ENCODE results near the gene CCNH.

CCNH gene

DNA sequence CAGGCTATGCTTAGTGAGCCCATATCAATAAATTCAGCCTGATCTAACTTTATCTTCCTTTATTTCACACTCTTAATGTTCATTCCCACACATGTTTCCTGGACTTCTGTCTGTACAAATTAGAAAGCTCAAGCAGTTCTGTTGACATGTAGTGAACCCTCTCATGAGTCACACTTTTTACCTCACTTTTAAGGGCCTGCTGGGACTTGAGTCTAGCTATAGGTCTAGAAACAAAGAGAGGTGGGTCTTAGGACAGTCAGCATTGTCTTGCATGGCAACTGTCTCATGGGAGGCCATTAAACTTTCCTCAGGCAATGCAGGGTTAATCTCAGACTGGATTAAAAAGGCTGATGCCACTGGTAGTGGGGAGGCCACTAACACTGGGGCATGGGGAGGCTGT lies 8.6 kb upstream of the CCNH start:
- TF ChIP-seq, protein P1, sequence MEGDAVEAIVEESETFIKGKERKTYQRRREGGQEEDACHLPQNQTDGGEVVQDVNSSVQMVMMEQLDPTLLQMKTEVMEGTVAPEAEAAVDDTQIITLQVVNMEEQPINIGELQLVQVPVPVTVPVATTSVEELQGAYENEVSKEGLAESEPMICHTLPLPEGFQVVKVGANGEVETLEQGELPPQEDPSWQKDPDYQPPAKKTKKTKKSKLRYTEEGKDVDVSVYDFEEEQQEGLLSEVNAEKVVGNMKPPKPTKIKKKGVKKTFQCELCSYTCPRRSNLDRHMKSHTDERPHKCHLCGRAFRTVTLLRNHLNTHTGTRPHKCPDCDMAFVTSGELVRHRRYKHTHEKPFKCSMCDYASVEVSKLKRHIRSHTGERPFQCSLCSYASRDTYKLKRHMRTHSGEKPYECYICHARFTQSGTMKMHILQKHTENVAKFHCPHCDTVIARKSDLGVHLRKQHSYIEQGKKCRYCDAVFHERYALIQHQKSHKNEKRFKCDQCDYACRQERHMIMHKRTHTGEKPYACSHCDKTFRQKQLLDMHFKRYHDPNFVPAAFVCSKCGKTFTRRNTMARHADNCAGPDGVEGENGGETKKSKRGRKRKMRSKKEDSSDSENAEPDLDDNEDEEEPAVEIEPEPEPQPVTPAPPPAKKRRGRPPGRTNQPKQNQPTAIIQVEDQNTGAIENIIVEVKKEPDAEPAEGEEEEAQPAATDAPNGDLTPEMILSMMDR (IDR thresholded peaks at IDR 0.05; ENCODE audit: low read depth, low read length, missing control alignments) = no peak
- H3K4me3 ChIP-seq (ENCODE audit: low read depth, low read length) = no peak overlapping the region
- no peak for DNase-seq (ENCODE audit: low read depth)

DNA sequence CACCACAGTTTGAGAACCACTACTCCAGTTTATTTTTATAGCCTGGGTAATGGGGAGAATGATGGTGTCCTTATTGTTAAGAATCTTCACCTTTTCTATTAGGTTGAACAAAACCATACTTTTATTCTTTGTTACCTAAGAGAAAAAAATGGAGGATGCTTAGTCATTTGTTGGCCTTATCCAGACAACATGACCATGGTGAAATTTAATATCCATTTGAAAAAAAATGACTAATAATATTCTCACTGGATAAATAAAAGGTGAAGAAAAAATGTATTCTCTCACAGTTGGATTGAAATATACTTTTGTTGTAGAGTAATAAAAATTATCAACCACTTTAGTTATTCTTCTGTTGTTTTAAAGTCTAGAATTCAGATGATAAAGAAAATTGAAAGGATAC lies 5.8 kb upstream of the CCNH start:
- no peak overlapping the region for H3K4me3 ChIP-seq (ENCODE audit: low read depth, low read length)
- TF ChIP-seq, protein P1 (IDR thresholded peaks at IDR 0.05; ENCODE audit: low read depth, low read length, missing control alignments) = no peak
- no peak for DNase-seq (ENCODE audit: low read depth)

DNA sequence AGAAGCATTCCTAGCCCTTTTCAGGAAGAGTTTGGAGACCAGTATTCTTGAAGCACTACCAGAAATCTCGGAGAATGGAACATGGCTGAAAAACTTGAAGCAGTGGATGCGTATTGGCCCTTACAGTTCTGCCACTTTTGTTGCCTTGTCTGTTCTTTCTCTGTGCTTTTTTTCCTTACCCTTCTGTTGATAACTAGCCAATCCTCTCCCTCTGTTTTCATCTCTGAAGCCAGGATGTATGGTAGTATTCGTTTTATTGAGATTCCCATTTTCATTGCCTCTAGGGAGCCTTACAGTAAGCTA lies 564 bp upstream of the CCNH start:
- peak overlapping the region; percentile 75 for H3K4me3 ChIP-seq (ENCODE audit: low read depth, low read length)
- TF ChIP-seq, protein P1 (IDR thresholded peaks at IDR 0.05; ENCODE audit: low read depth, low read length, missing control alignments) = no peak
- no peak for DNase-seq (ENCODE audit: low read depth)

DNA sequence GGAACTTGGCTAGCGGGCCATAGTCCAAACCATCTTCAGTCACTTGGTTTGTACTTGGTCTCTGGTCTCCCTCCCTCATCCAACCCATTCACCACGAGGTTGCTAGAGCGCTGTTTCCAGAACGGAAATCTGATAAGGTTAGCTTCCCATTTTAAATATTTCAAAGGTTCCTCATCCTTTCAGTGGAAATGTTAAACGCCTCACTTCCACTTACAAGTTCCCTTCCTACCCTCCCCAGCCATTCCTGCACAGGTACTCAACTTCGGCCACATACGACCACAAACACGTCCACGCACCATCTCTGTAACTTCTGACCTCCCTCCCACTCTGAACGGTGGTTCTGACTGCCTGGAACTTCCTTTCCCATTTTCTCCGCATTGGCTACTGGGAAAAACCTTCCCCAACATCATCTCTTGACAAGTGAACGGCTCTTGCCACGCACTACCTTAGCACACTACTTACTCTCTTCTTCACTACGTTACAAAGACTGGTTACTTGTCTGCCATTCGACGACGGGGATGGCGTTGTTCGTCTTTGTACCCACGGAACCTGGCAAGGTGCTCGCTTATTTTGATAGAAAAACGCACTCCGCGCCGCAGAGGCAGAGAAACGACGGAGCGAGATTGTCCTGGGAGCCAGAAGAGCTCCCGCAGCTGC lies 629 bp downstream of the CCNH start:
- TF ChIP-seq, protein P1 (IDR thresholded peaks at IDR 0.05; ENCODE audit: low read depth, low read length, missing control alignments) = no peak
- no peak for DNase-seq (ENCODE audit: low read depth)
- H3K4me3 ChIP-seq (ENCODE audit: low read depth, low read length) = peak overlapping the region; percentile 75

DNA sequence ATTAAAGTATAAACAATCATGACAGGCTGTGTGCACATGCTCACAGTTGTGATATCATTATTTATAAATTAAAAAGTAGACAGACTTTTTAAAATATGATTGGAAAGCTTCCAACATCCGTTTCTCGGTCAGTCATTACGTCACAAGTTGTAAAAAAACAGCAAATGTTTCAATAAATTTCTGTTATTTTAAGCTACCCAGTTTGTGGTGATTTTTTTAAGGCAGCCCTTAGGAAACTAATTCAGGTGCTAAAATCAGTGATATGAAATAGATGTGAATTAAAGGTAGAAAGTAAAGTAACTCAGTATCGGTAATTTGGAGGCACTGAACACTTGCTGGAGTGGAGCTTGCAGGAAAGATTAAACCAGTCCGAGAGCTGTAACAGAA lies 1.2 kb downstream of the CCNH start:
- DNase-seq (ENCODE audit: low read depth) = no peak
- TF ChIP-seq, protein P1 (IDR thresholded peaks at IDR 0.05; ENCODE audit: low read depth, low read length, missing control alignments) = no peak
- H3K4me3 ChIP-seq (ENCODE audit: low read depth, low read length) = peak overlapping the region; percentile 75

DNA sequence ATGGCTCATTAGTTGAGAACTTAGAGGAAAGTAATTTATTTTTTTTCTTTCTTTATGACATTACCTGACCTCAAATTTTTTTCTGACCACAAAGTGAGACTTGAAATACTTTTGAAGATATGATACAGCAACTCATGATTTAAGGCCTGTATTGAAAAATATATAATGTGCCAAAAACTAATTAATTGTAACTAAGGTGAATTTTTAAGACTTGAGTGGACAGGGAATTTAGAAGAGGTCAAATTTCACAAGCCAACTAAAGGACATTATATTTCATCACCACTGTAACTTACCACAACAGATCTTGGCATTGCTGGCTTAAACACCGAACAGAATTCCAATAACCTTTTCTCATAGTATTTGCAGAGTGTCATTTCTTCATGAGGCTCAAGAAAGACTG lies 1.8 kb downstream of the CCNH start:
- TF ChIP-seq, protein P1 (IDR thresholded peaks at IDR 0.05; ENCODE audit: low read depth, low read length, missing control alignments) = no peak
- no peak overlapping the region; the same call in 1 of the 2 replicates for H3K4me3 ChIP-seq (ENCODE audit: low read depth, low read length)
- DNase-seq (ENCODE audit: low read depth) = no peak

DNA sequence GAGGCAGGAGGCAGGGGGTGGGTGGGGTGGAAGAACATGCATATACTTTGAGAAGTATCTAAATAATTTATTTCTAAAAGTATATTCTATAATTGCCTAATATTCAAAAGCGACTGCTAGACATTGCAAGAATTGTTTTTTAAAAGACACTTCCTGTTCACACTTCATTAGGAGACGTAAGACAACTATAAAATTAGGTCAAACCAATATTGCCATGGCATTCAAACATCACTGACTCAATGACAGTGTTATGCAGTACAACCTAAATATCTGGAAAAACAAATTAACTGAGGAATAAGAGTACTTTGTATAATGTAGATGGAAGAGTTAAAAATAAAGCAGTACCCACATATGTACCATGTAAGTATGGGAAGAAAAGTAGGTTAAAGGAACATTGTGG lies 4.5 kb downstream of the CCNH start:
- TF ChIP-seq, protein P1 (IDR thresholded peaks at IDR 0.05; ENCODE audit: low read depth, low read length, missing control alignments) = no peak
- no peak for DNase-seq (ENCODE audit: low read depth)
- no peak overlapping the region for H3K4me3 ChIP-seq (ENCODE audit: low read depth, low read length)

Data from GM12864 (cell line).